ENCODE measurements around the gene FBXL15. TPM values are rescaled to one million over a fixed set of nuclear protein-coding genes. Genes with fewer than 3 reads are reported as not detected.

Gene FBXL15
- total and polyA plus RNA-seq, 11 donors: 6.6 to 20.0 (median 10.2) TPM

MicroRNAs within 50 kb of the gene (microRNA counts, 767-probe panel; counts per million panel counts)
- microRNA hsa-miR-146b-3p: 0 to 71.6 counts per million in 2 donors
- microRNA hsa-miR-146b-5p: 0 to 71.6 counts per million in 2 donors

Small RNAs within 50 kb of the gene (microRNA-seq; reads per million reads assigned to microRNA genes)
- 147 to 1,894 (median 211) reads per million in 4 donors for gene MIR146B

Other genes with a start within 250 kb of the FBXL15 start
- under 1 TPM in 2 of 9 donors, not detected in 7; 0.20 to 0.25 TPM for gene ELOVL3, start 194.5 kb upstream of the FBXL15 start, total RNA-seq
- gene ELOVL3, start 194.5 kb upstream of the FBXL15 start, polyA plus RNA-seq: under 1 TPM in 1 of 2 donors, not detected in 1; 0.17 TPM
- 1 to 10 TPM in 6 of 9 donors, under 1 TPM in 3; 0.18 to 3.3 (median 1.3) TPM for gene PITX3, start 179.3 kb upstream of the FBXL15 start, total RNA-seq
- 1 to 10 TPM; 1.2 to 9.5 TPM for gene PITX3, start 179.3 kb upstream of the FBXL15 start, polyA plus RNA-seq
- gene GBF1, start 175.3 kb upstream of the FBXL15 start, total RNA-seq: 10 to 100 TPM; 39.9 to 70.0 (median 48.3) TPM
- gene GBF1, start 175.3 kb upstream of the FBXL15 start, polyA plus RNA-seq: 10 to 100 TPM; 15.5 to 46.3 TPM
- 10 to 100 TPM in 8 of 9 donors, 1 to 10 TPM in 1; 9.6 to 50.4 (median 17.2) TPM for gene NFKB2, start 25.1 kb upstream of the FBXL15 start, total RNA-seq
- 10 to 100 TPM in 1 of 2 donors, 1 to 10 TPM in 1; 9.6 to 20.1 TPM for gene NFKB2, start 25.1 kb upstream of the FBXL15 start, polyA plus RNA-seq
- gene PSD, start 2.1 kb upstream of the FBXL15 start, total RNA-seq: 1 to 10 TPM in 4 of 9 donors, under 1 TPM in 5; 0.34 to 1.7 (median 0.86) TPM
- gene PSD, start 2.1 kb upstream of the FBXL15 start, polyA plus RNA-seq: under 1 TPM; 0.14 to 0.76 TPM
- 100 to 1,000 TPM in 1 of 9 donors, 10 to 100 TPM in 8; 62.0 to 107 (median 79.2) TPM for gene CUEDC2, start 11.7 kb downstream of the FBXL15 start, total RNA-seq
- 10 to 100 TPM; 73.4 to 81.2 TPM for gene CUEDC2, start 11.7 kb downstream of the FBXL15 start, polyA plus RNA-seq
- gene C10orf95, start 30.7 kb downstream of the FBXL15 start, total RNA-seq: under 1 TPM in 2 of 9 donors, not detected in 7; 0.18 to 0.21 TPM
- gene C10orf95, start 30.7 kb downstream of the FBXL15 start, polyA plus RNA-seq: not detected
- gene ACTR1A, start 81.9 kb downstream of the FBXL15 start, total RNA-seq: 100 to 1,000 TPM; 103 to 175 (median 119) TPM
- 100 to 1,000 TPM; 100 to 156 TPM for gene ACTR1A, start 81.9 kb downstream of the FBXL15 start, polyA plus RNA-seq
- 10 to 100 TPM in 1 of 9 donors, 1 to 10 TPM in 8; 5.8 to 12.7 (median 7.7) TPM for gene SUFU, start 83.1 kb downstream of the FBXL15 start, total RNA-seq
- gene SUFU, start 83.1 kb downstream of the FBXL15 start, polyA plus RNA-seq: 1 to 10 TPM; 3.7 to 5.3 TPM
- gene TRIM8, start 223.6 kb downstream of the FBXL15 start, total RNA-seq: 100 to 1,000 TPM in 6 of 9 donors, 10 to 100 TPM in 3; 91.5 to 225 (median 107) TPM
- 10 to 100 TPM; 38.9 to 94.6 TPM for gene TRIM8, start 223.6 kb downstream of the FBXL15 start, polyA plus RNA-seq

Measured in heart left ventricle (tissue), 11 donors.